ENCODE results near the gene TPX2.

GRCh38 chr20:31690124-31690666 lies 48.9 kb upstream of the TPX2 start:
- no peak for TF ChIP-seq CTCF (IDR thresholded peaks at IDR 0.05)
- TF ChIP-seq POLR2A (IDR thresholded peaks at IDR 0.05): no peak

Data from Peyer's patch (tissue), 4 donors.